Adrenal gland (tissue), 12 donors: ENCODE results near the gene LRRC75A. TPM values are rescaled to one million over a fixed set of nuclear protein-coding genes. Genes with fewer than 3 reads are reported as not detected.
A peak's percentile ranks its signal among the peaks of the same experiment; 100 is the strongest.

Experiments used
- DNase-seq, 7 donors: peaks; one replicate each; pipeline ENCODE4 v3.0.0-alpha.2; 2019 to 2020
- H3K27ac ChIP-seq, 5 donors: fragments of 200-600 bp; sonication (generic) in 4 of 5; 1 replicate in 3 of 5; 2 replicates in 2 of 5; pipeline versions ENCODE4 v1.5.1 to v1.8.0; 2016 to 2020; ENCODE audit warnings: mild to moderate bottlenecking in 1 of 5
- H3K27me3 ChIP-seq: fragments of 200-600 bp; 2 replicates; pipeline ENCODE4 v1.8.0; 2021
- H3K36me3 ChIP-seq, 2 donors: fragments of 200-600 bp; replicated peaks in 1 of 2; 1 replicate in 1 of 2; 2 replicates in 1 of 2; pipeline versions ENCODE4 v1.5.1 to v1.8.0; 2018 to 2022
- H3K4me1 ChIP-seq, 2 donors: fragments of 200-600 bp; replicated peaks in 1 of 2; 1 replicate in 1 of 2; 2 replicates in 1 of 2; pipeline versions ENCODE4 v1.5.1 to v1.8.0; 2018 to 2021
- H3K4me3 ChIP-seq, 4 donors: fragments of 200-600 bp; sonication (generic) in 3 of 4; one replicate each; pipeline ENCODE4 v1.5.1; 2016 to 2018
- H3K9me3 ChIP-seq, 3 donors: fragments of 200-600 bp; sonication (generic) in 1 of 3; replicated peaks in 1 of 3; 1 replicate in 2 of 3; 2 replicates in 1 of 3; pipeline versions ENCODE4 v1.5.1 to v1.8.0; 2016 to 2021
- POLR2A ChIP-seq, 2 donors: fragments of 450-650 bp; IDR thresholded peaks; one replicate each; pipeline ENCODE4 v1.6.1; 2017; ENCODE audit warnings: antibody characterized with exemption in 2 of 2, mild to moderate bottlenecking in 2 of 2, moderate library complexity in 1 of 2
- WGBS, 4 donors: extraction: QIAGEN DNeasy Blood & Tissue Kit in 2 of 4; methylation state at CpG; one replicate each; pipeline versions ENCODE4 v1.1.5 to v1.1.7; 2013 to 2017; 5-methylcytosine and 5-hydroxymethylcytosine counted together
- intact Hi-C, 2 donors: fragments of 100-400 bp; cut with DNase I; formaldehyde crosslinking; loops; one replicate each; pipeline versions ENCODE4 v1.14.1 to v1.15.0; 2022 to 2023
- polyA plus RNA-seq, 3 donors: library from polyadenylated mRNA; stranded (reverse); fragments of 200-250 nt in 2 of 3; fragments of 350-450 nt in 1 of 3; fragmentation: Illumina TruSeq in 1 of 3; extraction: RNeasy Lipid Tissue Mini Kit (QIAGEN cat#74804) in 1 of 3; gene quantifications; one replicate each; pipeline ENCODE4 v1.2.3, GENCODE V29; 2013 to 2014
- total RNA-seq, 9 donors: library from RNA; depleted of rRNA in 4 of 9; stranded (reverse); fragments of >200 nt in 4 of 9; fragments of 120-200 nt in 1 of 9; fragmentation: NEBNext Ultra II Directional in 1 of 9; extraction: Animal tissue kit (Norgen Biotek cat#: 25700) in 1 of 9; gene quantifications; one replicate each; pipeline versions ENCODE4 v1.1.0 to v1.2.4, GENCODE V29; 2013 to 2023
- TF ChIP-seq, protein P1 (sequence below), 6 experiments: fragments of 450-650 bp in 4 of 6; fragments of 200-600 bp in 2 of 6; sonication (generic) in 1 of 6; IDR thresholded peaks; 1 replicate in 5 of 6; 2 replicates in 1 of 6; pipeline versions ENCODE4 v1.5.1 to v1.8.0; 2016 to 2021; ENCODE audit warnings: antibody characterized with exemption in 6 of 6, mild to moderate bottlenecking in 2 of 6, moderate library complexity in 1 of 6
- donor health status: healthy with polysubstance abuse.
- donor health status: Bipolar disorder and iron deficiency.
- donor health status: DM: yes; HTN: yes; CAD: no.
- donor health status: DM: no; HTN: no; CAD: no.
- donor health status: DM: no; HTN: no; CAD: no.
- donor health status: DM: yes; HTN: yes; CAD: no.

Gene LRRC75A
- total and polyA plus RNA-seq, 12 donors = 7.4 to 49.2 (median 25.5) TPM

DNA sequence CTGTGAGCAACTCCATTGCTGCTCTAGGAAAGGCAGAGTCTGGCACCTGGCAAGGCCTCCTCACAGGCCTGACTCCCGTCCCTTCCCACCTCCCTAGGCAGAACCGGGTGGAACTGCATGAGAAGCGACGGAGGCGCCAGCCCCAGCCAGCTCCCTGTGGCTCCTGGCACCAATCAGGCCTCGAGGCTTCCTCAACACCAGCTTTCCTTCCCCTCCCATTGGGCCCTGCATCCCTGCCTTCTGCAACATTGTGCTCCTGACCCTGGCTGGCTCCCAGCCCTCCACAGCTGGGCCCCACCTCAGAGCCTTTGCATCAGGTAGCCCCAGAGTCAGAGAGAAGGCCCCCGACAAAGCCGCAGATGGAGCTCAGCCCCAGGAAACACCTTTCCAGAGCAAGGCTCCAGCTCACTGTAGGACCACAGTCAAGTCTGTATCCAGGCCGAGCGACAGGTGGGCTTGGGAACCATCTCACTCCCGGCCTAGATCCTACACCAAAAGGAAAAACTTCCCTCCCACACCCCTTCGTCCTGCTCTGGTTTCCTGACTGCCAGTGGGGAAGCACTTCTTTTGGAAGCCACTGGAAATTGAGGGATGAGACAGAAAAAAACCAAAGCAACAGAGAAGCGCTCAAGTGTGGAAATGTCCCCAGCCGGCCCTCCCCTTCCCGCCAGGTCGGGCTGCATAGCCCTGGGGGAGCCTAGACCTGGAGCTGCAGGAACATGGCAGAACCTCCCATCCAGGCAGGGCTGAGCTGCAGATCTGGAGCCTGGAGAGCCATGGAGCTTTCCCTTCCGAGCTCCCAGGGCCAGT is 31.0 kb downstream of the LRRC75A start:
- WGBS, 4 donors = 90 to 94% (median 92%) methylated on average over 14 to 17 of the region's 17 CpGs
- no peak for DNase-seq
- Histone ChIP-seq H3K27me3 (no peaks in the 10 kb centered on the region), H3K4me3 (no peak overlapping the region), H3K27ac (peak overlapping the region in 2 of 5 donors; percentile 5 to 66), H3K9me3 (no peaks in the 10 kb centered on the region), H3K4me1 (peaks cover 20 to 45% of the 10 kb centered on the region in 2 donors), H3K36me3 (peaks cover 0 to 3% of the 10 kb centered on the region in 2 donors)
- no peak for TF ChIP-seq POLR2A (IDR thresholded peaks at IDR 0.05)
- intact Hi-C loops = loop anchor here in 1 of 2 donors (2.0 kb wide), 1 partner anchor 60 kb away; no protein-coding TSS in a partner anchor

DNA sequence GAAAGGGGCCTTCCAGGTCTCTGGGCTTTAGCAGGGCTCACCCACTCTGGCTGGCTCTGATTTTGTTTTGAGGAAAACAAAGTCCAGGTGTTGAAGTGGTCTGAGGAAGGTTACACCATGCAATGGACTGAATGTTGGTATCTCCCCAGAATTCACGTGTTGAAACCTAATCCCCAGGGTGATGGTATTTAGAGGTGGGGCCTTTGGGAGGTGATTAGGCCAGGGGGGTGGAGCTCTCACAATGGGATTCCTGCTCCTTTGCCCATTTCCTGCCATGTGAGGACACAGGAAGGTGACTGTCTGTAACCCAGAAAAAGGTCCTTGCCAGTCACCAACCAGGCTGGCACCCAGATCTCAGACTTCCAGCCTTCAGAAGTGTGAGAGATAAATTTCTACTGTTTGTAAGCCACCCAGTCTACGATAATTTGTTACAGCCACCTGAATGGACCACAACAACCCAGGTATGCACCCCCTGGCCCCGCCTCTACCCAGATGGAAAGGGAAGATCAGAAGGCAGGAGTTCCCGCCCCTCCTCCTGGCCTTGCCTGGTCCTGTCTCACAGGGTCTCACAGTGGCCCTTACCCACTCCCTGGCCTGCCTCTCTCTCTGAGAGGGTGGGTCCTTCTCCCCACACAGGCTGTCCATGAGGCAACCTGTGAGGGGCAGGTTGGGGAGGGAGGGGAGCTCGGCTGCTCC is 32.0 kb downstream of the LRRC75A start:
- intact Hi-C loops = loop anchor here in 1 of 2 donors (2.0 kb wide), 1 partner anchor 61 kb away; no protein-coding TSS in a partner anchor
- Histone ChIP-seq H3K36me3 (peaks cover 0 to 3% of the 10 kb centered on the region in 2 donors), H3K27me3 (no peaks in the 10 kb centered on the region), H3K27ac (peak overlapping the region in 2 of 5 donors; percentile 13 to 66), H3K9me3 (no peaks in the 10 kb centered on the region), H3K4me3 (no peak overlapping the region), H3K4me1 (peaks cover 15 to 35% of the 10 kb centered on the region in 2 donors)
- TF ChIP-seq, protein P1, sequence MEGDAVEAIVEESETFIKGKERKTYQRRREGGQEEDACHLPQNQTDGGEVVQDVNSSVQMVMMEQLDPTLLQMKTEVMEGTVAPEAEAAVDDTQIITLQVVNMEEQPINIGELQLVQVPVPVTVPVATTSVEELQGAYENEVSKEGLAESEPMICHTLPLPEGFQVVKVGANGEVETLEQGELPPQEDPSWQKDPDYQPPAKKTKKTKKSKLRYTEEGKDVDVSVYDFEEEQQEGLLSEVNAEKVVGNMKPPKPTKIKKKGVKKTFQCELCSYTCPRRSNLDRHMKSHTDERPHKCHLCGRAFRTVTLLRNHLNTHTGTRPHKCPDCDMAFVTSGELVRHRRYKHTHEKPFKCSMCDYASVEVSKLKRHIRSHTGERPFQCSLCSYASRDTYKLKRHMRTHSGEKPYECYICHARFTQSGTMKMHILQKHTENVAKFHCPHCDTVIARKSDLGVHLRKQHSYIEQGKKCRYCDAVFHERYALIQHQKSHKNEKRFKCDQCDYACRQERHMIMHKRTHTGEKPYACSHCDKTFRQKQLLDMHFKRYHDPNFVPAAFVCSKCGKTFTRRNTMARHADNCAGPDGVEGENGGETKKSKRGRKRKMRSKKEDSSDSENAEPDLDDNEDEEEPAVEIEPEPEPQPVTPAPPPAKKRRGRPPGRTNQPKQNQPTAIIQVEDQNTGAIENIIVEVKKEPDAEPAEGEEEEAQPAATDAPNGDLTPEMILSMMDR (IDR thresholded peaks at IDR 0.05) = no peak
- no peak for TF ChIP-seq POLR2A (IDR thresholded peaks at IDR 0.05)
- WGBS, 4 donors = 71 to 79% (median 75%) methylated on average over 4 to 5 of the region's 5 CpGs
- DNase-seq = no peak

GRCh38 chr17:16459271-16459670 is 32.7 kb downstream of the LRRC75A start:
- H3K9me3 ChIP-seq = no peaks in the 10 kb centered on the region
- H3K4me3 ChIP-seq = no peak overlapping the region
- DNase-seq = no peak
- peak overlapping the region in 1 of 5 donors; percentile 66 for H3K27ac ChIP-seq
- WGBS, 4 donors = 81 to 87% (median 84%) methylated on average over 11 of the region's 11 CpGs
- peaks cover 0 to 3% of the 10 kb centered on the region in 2 donors for H3K36me3 ChIP-seq
- intact Hi-C loops = no loop called here
- H3K4me1 ChIP-seq = peaks cover 14 to 28% of the 10 kb centered on the region in 2 donors
- no peak for TF ChIP-seq POLR2A (IDR thresholded peaks at IDR 0.05)
- TF ChIP-seq, protein P1 (IDR thresholded peaks at IDR 0.05) = no peak
- no peaks in the 10 kb centered on the region for H3K27me3 ChIP-seq

- intact Hi-C loops = no loop called here
- 70 to 80% (median 76%) methylated on average over 9 of the region's 9 CpGs for WGBS, 4 donors
Observed at GRCh38 chr17:16456742-16457316, 35.2 kb downstream of the LRRC75A start.

More at GRCh38 chr17:16456742-16457316, 35.2 kb downstream of the LRRC75A start:
- H3K27ac ChIP-seq = no peak overlapping the region
- no peak overlapping the region for H3K4me3 ChIP-seq
- no peaks in the 10 kb centered on the region for H3K27me3 ChIP-seq
- H3K4me1 ChIP-seq = peaks cover 0 to 3% of the 10 kb centered on the region in 2 donors
- H3K9me3 ChIP-seq = no peaks in the 10 kb centered on the region
- H3K36me3 ChIP-seq = peaks cover 0 to 3% of the 10 kb centered on the region in 2 donors
- TF ChIP-seq, protein P1 (IDR thresholded peaks at IDR 0.05) = no peak
- no peak for DNase-seq
